ENCODE measurements around the gene BMP2K.
A peak's percentile ranks its signal among the peaks of the same experiment; 100 is the strongest.

Gene BMP2K

GRCh38 chr4:78939667-78940008 lies 163.5 kb downstream of the BMP2K start:
- peak; percentile 8 for ATAC-seq
- TF ChIP-seq ZFP3 (CRISPR knock-in tag; IDR thresholded peaks at IDR 0.05) (no peak), PATZ1 (CRISPR knock-in tag; IDR thresholded peaks at IDR 0.05; ENCODE audit: borderline replicate concordance) (no peak), SNAI2 (CRISPR knock-in tag; IDR thresholded peaks at IDR 0.05) (no peak), CSRNP3 (CRISPR knock-in tag; IDR thresholded peaks at IDR 0.05) (no peak), OSR1 (CRISPR knock-in tag; IDR thresholded peaks at IDR 0.05) (no peak), BACH2 (CRISPR knock-in tag; IDR thresholded peaks at IDR 0.05; ENCODE audit: borderline replicate concordance) (no peak), ARNTL (CRISPR knock-in tag; IDR thresholded peaks at IDR 0.05; ENCODE audit: borderline replicate concordance, low read depth) (no peak), ESRRG (CRISPR knock-in tag; IDR thresholded peaks at IDR 0.05) (no peak), ZNF70 (CRISPR knock-in tag; IDR thresholded peaks at IDR 0.05) (no peak), POU6F1 (CRISPR knock-in tag; IDR thresholded peaks at IDR 0.05; ENCODE audit: borderline replicate concordance, low read depth) (no peak), TSHZ2 (CRISPR knock-in tag; IDR thresholded peaks at IDR 0.05) (no peak), TCF4 (CRISPR knock-in tag; IDR thresholded peaks at IDR 0.05; ENCODE audit: borderline replicate concordance) (no peak), ZC3H10 (CRISPR knock-in tag; IDR thresholded peaks at IDR 0.05) (no peak), ZNF8 (CRISPR knock-in tag; IDR thresholded peaks at IDR 0.05) (no peak), GLIS3 (CRISPR knock-in tag; IDR thresholded peaks at IDR 0.05) (no peak), TOX (CRISPR knock-in tag; IDR thresholded peaks at IDR 0.05; ENCODE audit: borderline replicate concordance) (no peak)

GRCh38 chr4:78940752-78941151 lies 164.6 kb downstream of the BMP2K start:
- TF ChIP-seq ZC3H10 (CRISPR knock-in tag; IDR thresholded peaks at IDR 0.05): no peak
- no peak for TF ChIP-seq ZNF70 (CRISPR knock-in tag; IDR thresholded peaks at IDR 0.05)
- TF ChIP-seq TOX (CRISPR knock-in tag; IDR thresholded peaks at IDR 0.05; ENCODE audit: borderline replicate concordance): no peak
- TF ChIP-seq BACH2 (CRISPR knock-in tag; IDR thresholded peaks at IDR 0.05; ENCODE audit: borderline replicate concordance): no peak
- no peak for TF ChIP-seq ZFP3 (CRISPR knock-in tag; IDR thresholded peaks at IDR 0.05)
- no peak for TF ChIP-seq OSR1 (CRISPR knock-in tag; IDR thresholded peaks at IDR 0.05)
- TF ChIP-seq CSDC2 (CRISPR knock-in tag; IDR thresholded peaks at IDR 0.05): no peak
- no peak for TF ChIP-seq ARNTL (CRISPR knock-in tag; IDR thresholded peaks at IDR 0.05; ENCODE audit: borderline replicate concordance, low read depth)
- TF ChIP-seq CSRNP3 (CRISPR knock-in tag; IDR thresholded peaks at IDR 0.05): no peak
- TF ChIP-seq CREB5 (CRISPR knock-in tag; IDR thresholded peaks at IDR 0.05; ENCODE audit: low read depth): no peak
- no peak for TF ChIP-seq ZNF565 (CRISPR knock-in tag; conservative IDR thresholded peaks at IDR 0.05; ENCODE audit: low read depth)
- no peak for TF ChIP-seq TCF4 (CRISPR knock-in tag; IDR thresholded peaks at IDR 0.05; ENCODE audit: borderline replicate concordance)
- no peak for ATAC-seq

All from SK-N-SH treated with all-trans-retinoic acid at 6 μM for 48 hours (cell line).